NCI-H345 treated with DMSO at 0.1 percent for 48 hours (cell line): Measurements from ENCODE around the gene MPPED2.

ENCODE experiments used
- DNase-seq: peaks from one replicate; lab custom pipeline; 2025; ENCODE audit not compliant: unreplicated experiment; lab: John Stamatoyannopoulos, UW

Gene MPPED2

GRCh38 chr11:30423886-30424285 lies 162.3 kb downstream of the MPPED2 start:
- DNase-seq: no peak

GRCh38 chr11:30423279-30423648 lies 162.9 kb downstream of the MPPED2 start:
- DNase-seq: no peak

DNA sequence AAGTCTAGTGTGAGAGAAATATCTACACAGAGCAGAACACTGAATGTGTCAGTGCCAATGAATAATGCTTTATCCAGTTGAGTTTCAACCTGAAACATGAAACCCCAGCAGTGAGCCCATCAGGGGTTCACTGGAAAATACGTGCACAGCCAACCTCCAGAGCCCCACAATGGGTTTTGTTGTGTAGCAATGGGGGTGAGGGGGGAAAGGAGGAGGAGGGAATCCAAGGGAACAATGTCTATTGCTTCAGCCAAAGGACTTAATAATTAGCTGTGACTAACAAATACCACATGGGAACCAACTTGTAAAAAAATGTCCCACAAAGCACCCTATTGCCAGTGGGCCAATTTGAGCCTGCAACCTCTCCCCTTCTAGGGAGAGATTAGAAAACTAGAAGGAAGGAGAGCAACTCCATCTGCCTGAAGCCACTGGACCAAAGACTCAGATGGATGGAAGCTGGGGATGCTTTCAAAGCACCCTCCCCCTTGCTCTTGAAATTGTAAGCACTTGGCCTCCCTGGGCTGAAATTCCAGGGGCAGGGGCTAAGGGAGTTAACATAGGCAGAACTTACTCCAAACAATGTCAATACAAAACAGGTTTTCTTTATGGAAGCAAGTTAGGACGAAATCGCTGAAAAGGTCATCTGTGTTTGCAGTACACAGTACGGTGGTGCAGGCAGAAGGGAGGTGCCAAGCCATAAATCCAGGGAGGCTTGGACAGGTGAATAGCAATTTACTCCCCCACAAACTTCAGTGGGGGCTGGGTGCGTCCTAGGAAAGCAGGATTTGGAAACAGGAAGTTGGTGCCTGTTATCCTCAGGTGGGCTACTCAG lies 163.5 kb downstream of the MPPED2 start:
- no peak for DNase-seq

GRCh38 chr11:30420233-30420787 lies 165.8 kb downstream of the MPPED2 start:
- DNase-seq: no peak

GRCh38 chr11:30414806-30415205 lies 171.3 kb downstream of the MPPED2 start:
- DNase-seq: no peak

DNA sequence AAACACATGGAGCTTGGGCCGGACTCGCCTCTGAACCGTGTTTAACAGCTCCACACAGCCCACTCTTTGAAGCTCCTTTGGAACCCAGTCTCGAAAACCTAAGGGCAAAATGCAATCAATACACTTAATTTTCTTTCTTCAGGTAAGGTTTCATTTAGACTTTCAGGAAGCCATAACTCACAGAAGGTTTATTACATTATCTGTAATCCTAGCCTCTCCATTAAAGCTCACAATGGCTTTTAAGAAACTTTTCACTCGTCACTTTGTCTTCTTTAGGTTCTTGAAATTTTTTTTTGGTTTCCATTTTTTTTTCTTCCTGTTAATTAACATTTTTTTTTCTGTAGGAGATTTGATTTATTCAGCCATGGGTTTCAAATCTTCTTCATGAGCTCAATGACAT lies 171.9 kb downstream of the MPPED2 start:
- no peak for DNase-seq

DNA sequence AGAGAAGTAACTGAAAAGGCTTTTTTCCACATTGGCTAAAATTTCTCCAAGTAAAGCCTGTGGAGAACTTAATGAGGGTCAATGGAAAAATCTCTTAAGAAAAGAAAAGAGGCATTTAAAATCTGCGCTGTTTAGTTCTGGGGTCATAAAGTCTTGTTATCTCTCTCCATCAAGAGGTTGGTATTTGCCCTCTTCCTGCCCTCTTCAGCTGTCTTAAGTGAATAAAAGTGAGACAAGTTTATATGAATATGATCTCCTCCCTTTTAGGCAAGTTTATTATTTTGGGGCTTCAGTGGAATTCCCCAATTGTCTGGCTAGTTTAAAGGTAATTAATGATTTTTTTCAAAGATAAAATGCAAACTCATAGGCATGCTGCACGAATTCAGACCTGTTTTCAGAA lies 173.6 kb downstream of the MPPED2 start:
- DNase-seq: no peak

DNA sequence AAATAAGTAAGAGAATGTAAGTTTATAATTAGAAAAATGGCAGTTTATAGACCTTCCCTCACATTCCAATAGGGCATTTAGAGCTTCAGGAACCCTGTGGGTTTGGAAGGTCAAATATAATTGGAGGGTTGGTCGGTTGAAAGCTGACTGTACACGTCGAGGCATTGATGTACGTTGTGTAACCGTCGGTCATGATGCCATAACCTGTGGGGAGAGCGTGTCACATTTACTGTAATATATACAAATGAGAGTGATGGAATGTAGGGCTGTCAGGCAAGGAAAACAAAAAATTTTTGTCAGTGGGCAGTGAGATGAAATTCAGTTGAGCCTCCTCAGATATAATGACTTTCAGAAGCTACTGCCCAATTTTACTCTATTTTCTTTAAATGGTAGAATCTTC lies 174.8 kb downstream of the MPPED2 start:
- DNase-seq: no peak

DNA sequence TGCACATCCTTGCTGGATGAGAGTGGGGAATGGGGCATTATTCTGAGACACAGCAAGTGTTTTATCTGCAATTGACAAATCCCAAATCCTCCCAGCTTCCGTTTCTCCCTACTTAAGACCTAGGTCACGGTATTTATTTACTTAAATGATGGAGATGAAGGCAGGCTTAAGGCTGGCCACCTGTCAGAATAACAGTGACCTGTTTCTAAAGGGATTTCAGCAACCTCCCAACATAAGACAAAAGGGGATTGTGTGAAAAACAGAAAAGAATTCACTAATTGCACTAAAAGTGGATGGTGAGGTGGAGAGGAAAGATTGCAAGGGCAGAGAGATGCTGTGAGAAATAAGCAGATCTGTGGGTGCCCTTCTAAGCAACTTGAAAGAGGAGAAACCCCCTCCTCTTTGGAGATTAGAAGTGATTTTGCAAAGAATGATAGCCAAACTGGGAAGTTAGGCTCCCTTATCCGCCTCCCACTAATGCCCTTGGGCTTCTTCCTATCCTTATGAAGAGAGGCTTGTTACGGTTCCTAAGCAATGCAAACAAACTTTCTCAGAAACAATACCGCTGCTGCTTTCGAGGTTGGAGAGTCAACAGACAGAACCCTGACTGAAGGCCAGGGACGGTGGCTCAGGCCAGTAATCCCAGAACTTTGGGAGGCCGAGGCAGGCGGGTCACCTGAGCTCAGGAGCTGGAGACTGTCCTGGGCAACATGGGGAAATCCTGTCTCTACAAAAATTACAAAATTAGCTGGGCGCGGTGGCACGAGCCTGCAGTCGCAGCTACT lies 179.0 kb downstream of the MPPED2 start:
- no peak for DNase-seq

DNA sequence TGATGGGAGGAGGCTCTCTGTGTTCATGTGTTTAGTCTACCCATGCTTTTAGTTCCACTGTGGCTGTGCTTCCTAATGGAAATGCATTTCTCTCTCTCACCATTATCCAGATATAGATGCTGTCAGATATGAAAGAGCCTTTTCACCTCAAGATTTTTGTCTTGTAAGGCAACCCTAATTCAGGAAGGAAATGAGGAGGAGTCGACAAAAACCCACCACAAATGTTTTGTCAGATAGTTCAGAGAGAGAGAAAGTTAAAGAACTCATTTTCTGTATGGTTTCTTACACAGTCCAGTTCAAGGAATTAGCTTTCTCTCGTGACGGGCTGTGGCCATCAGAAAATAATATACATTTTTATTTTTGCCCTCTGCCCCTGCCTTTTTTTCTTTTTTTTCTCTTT lies 180.8 kb downstream of the MPPED2 start:
- DNase-seq: no peak

DNA sequence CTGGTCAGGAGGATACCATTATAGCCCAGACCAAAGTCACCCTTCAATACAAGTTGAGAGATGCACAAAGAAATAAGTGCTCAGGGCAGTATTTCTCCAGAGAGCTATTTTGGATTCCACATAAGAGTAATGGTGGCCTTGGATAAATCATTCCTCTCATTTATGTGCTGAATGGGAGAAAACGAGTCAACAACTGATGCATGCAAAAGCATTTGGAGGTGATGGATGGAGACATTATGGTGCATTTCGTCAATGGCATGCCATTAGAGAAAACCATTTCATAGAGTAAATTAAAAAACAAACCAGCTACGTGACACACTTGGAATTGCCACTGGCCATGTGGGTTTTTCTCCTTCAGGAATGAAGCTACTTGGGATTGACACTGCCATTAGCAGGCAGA lies 182.0 kb downstream of the MPPED2 start:
- no peak for DNase-seq

DNA sequence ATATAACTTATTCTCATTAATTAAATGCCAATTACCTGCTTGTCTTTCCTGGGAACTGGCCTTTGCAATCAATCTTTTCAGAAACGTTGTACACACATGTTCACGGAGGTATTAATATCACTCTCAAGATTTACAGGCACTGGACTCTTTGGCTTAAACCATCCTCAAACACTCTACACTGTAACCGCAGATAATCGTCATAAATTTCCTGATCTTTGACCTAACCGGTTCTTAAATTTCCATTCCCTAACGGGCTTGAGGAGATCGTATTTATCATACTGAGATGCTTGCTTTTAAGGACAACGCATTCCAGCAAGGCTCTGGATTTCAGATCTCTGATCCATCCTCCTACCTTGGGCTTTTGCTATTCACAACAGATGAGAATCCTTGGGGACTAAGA lies 190.4 kb downstream of the MPPED2 start:
- no peak for DNase-seq

GRCh38 chr11:30393012-30393411 lies 193.1 kb downstream of the MPPED2 start:
- DNase-seq: no peak

DNA sequence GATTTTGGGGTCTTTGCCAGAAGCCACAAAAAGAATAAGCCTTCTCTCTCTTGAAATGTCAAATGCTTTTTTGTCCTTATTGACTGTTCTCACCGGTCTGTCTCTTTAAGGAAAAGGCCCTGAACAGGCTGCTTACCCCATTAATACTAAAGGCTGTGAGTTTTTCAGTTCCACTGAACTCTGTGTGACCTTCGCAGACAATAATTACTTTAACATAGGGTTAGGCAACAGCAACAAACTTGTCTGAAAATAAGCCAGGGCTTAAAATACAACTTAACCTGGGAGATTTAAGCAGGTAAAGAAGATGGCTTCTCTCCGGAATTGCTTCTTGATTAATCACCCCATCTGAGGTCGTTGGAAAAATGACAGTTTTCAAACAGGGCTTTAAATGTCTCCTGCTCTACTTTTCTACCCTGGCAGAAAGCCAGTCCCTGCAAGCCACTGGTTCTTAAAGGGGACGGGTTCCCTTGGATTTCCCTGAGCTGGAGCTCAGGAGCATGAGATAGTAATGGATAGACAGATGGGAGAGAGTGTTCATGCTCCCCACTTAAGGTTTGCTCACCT lies 193.8 kb downstream of the MPPED2 start:
- no peak for DNase-seq

GRCh38 chr11:30388957-30389356 lies 197.2 kb downstream of the MPPED2 start:
- DNase-seq: no peak

DNA sequence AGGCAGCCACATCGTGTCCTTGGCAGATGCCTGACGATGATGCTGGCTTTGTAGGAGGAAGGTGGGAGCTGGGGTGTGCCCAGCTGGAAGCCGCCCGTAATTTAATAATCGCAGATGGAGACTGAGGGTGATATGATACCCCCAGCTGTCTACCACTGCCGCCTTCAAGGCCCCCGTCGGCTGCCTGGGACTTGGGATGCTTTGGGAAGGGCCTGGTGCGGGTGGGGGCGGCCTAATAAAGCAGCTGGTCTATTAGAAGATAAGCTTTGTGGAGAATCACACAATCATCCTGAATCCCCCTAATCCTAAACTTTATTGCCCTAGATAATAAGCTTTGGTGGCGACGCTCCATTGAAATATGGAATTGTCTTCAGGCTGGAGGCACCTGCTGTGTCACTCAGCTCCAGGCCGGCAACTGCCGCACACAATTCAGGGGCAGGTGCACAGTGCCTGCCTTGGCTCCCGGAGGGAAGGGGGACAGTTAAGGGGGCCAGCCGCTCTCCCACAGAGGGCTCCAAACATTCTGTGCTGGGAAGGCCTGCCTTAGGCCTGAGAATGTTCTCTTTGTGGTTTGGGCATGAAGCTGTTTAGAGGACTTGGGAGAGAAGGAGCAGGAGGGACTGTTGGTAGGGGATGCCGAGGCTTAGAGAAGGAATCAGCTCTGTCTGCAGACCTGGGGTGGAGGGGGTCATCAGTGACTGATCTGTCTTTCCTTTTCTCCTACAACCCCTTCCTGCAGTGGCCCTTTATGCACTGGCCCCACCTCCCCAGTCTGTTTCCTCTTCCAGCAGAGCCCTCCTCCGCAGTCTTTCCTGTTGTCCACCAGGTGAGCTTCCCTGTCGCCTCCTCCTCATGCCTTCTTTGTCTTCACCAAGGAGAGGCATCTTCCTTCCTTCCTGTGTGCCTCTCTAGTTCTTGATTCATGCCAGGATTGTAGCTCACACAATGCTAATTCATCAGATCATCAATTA lies 198.0 kb downstream of the MPPED2 start:
- DNase-seq: no peak

- DNase-seq: no peak
These were observed 204.3 kb downstream of the MPPED2 start for GRCh38 chr11:30381879-30382278.

DNA sequence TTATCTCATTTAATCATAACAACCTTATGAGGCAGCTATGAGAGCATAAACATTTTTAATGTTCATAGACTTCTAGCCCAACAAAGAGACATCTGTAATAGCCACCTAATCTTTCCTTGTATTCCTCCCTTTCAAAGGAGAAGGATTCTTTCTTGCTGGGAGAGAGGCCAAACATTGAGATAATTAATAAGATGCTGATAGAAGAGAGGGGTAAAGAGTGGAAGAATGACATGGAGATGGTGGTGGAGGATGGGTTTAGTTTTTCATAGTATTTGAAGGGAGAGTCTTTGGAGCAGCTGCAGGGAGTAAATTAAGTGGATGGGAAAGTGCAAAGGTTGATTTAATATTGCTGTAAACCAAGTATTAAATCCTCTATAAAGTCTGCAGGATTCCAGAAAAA lies 205.3 kb downstream of the MPPED2 start:
- no peak for DNase-seq

- DNase-seq: no peak
These were observed 208.8 kb downstream of the MPPED2 start for GRCh38 chr11:30377347-30377746.

GRCh38 chr11:30370164-30370563 lies 216.0 kb downstream of the MPPED2 start:
- no peak for DNase-seq

GRCh38 chr11:30368394-30368793 lies 217.8 kb downstream of the MPPED2 start:
- DNase-seq: no peak
